ENCODE results near the gene ZNF33A.
"Not testable (repeated sequence)": the region's sequence is repeated elsewhere in the genome, so short reads cannot be mapped to it uniquely, and the experiment has no call there.

Gene ZNF33A

GRCh38 chr10:38054361-38054797, 43.9 kb downstream of the ZNF33A start:
- POLR2A ChIA-PET = no interaction called here
- no peak overlapping the region for H3K4me3 ChIP-seq (ENCODE audit: low read depth, low read length)
- peak; percentile 64 for DNase-seq (ENCODE audit: low read depth, low spot score)
- CTCF ChIA-PET = no interaction called here
- TF ChIP-seq CTCF (IDR thresholded peaks at IDR 0.05; ENCODE audit: insufficient read depth, low read length, missing control alignments) = no peak

GRCh38 chr10:38055274-38055894, 44.9 kb downstream of the ZNF33A start:
- DNase-seq (ENCODE audit: low read depth, low spot score); CTCF ChIA-PET; H3K4me3 ChIP-seq (ENCODE audit: low read depth, low read length); POLR2A ChIA-PET: not testable (repeated sequence)

GRCh38 chr10:38069663-38070062, 59.2 kb downstream of the ZNF33A start:
- CTCF ChIA-PET; POLR2A ChIA-PET; H3K4me3 ChIP-seq (ENCODE audit: low read depth, low read length): not testable (repeated sequence)
- DNase-seq (ENCODE audit: low read depth, low spot score) = peak; percentile 17

GRCh38 chr10:38070501-38070900, 60.0 kb downstream of the ZNF33A start:
- no peak for TF ChIP-seq CTCF (IDR thresholded peaks at IDR 0.05; ENCODE audit: insufficient read depth, low read length, missing control alignments)
- POLR2A ChIA-PET = no interaction called here
- DNase-seq (ENCODE audit: low read depth, low spot score) = no peak
- no peak overlapping the region for H3K4me3 ChIP-seq (ENCODE audit: low read depth, low read length)
- CTCF ChIA-PET = no interaction called here

- no peak for TF ChIP-seq CTCF (IDR thresholded peaks at IDR 0.05; ENCODE audit: insufficient read depth, low read length, missing control alignments)
- DNase-seq (ENCODE audit: low read depth, low spot score) = no peak
- POLR2A ChIA-PET = no interaction called here
- CTCF ChIA-PET = no interaction called here
- no peak overlapping the region for H3K4me3 ChIP-seq (ENCODE audit: low read depth, low read length)
Observed at GRCh38 chr10:38072552-38072951, 62.1 kb downstream of the ZNF33A start.

- no peak for DNase-seq (ENCODE audit: low read depth, low spot score)
- POLR2A ChIA-PET = no interaction called here
- no peak for TF ChIP-seq CTCF (IDR thresholded peaks at IDR 0.05; ENCODE audit: insufficient read depth, low read length, missing control alignments)
- CTCF ChIA-PET = interaction anchor here (1.0 kb wide), 1 partner anchor 100 kb away, joined by 3 read pairs; no protein-coding TSS in a partner anchor
- no peak overlapping the region for H3K4me3 ChIP-seq (ENCODE audit: low read depth, low read length)
Observed at GRCh38 chr10:38076687-38077086, 66.2 kb downstream of the ZNF33A start.

GRCh38 chr10:38093318-38093717, 82.8 kb downstream of the ZNF33A start:
- DNase-seq (ENCODE audit: low read depth, low spot score); CTCF ChIA-PET; POLR2A ChIA-PET: not testable (repeated sequence)
- peak overlapping the region; percentile 77 for H3K4me3 ChIP-seq (ENCODE audit: low read depth, low read length)

GRCh38 chr10:38093816-38094157, 83.3 kb downstream of the ZNF33A start:
- CTCF ChIA-PET = no interaction called here
- peak overlapping the region; percentile 77 for H3K4me3 ChIP-seq (ENCODE audit: low read depth, low read length)
- no peak for DNase-seq (ENCODE audit: low read depth, low spot score)
- no peak for TF ChIP-seq CTCF (IDR thresholded peaks at IDR 0.05; ENCODE audit: insufficient read depth, low read length, missing control alignments)
- POLR2A ChIA-PET = no interaction called here

Data from AG04449 (cell line).